Measurements from ENCODE around the gene SVIL.
"Not testable (repeated sequence)": the region's sequence is repeated elsewhere in the genome, so short reads cannot be mapped to it uniquely, and the experiment has no call there.

SVIL gene

GRCh38 chr10:29470355-29470705 is 164.4 kb downstream of the SVIL start:
- no peak overlapping the region for H3K9ac ChIP-seq (ENCODE audit: low read length)
- H3F3A ChIP-seq (ENCODE audit: insufficient read depth, low read length) = no peaks in the 10 kb centered on the region
- H3K4me2 ChIP-seq (ENCODE audit: low read depth, low read length) = no peak overlapping the region
- no peaks in the 10 kb centered on the region for H3K36me3 ChIP-seq (replicated peaks; ENCODE audit: insufficient read depth, low read length)
- H2AFZ ChIP-seq (ENCODE audit: low read length) = no peak overlapping the region
- TF ChIP-seq CTCF (IDR thresholded peaks at IDR 0.05; ENCODE audit: low read length) (0 out of 2 replicates have a peak, but pooled peaks have one; percentile 10), EZH2phosphoT487 (IDR thresholded peaks at IDR 0.05; ENCODE audit: low read length) (no peak)
- H3K9me3 ChIP-seq (replicated peaks; ENCODE audit: insufficient read depth, low read length) = no peaks in the 10 kb centered on the region
- DNase-seq = no peak
- H3K4me3 ChIP-seq (ENCODE audit: low read length) = no peak overlapping the region
- H3K79me2 ChIP-seq (ENCODE audit: low read length) = no peaks in the 10 kb centered on the region
- no peak overlapping the region for H3K27ac ChIP-seq (ENCODE audit: low read length)
- no peaks in the 10 kb centered on the region for H3K9me2 ChIP-seq (replicated peaks; ENCODE audit: insufficient read depth, low read length)
- no peaks in the 10 kb centered on the region for H3K4me1 ChIP-seq (ENCODE audit: low read length)
- H4K20me1 ChIP-seq (ENCODE audit: insufficient read depth, low read length) = no peaks in the 10 kb centered on the region
- no peaks in the 10 kb centered on the region for H3K27me3 ChIP-seq (replicated peaks; ENCODE audit: insufficient read depth, low read length)

- no peaks in the 10 kb centered on the region for H4K20me1 ChIP-seq (ENCODE audit: insufficient read depth, low read length)
- no peaks in the 10 kb centered on the region for H3K9me3 ChIP-seq (replicated peaks; ENCODE audit: insufficient read depth, low read length)
- H3K27ac ChIP-seq (ENCODE audit: low read length) = no peak overlapping the region
- no peak for DNase-seq
- no peaks in the 10 kb centered on the region for H3K36me3 ChIP-seq (replicated peaks; ENCODE audit: insufficient read depth, low read length)
- H3K4me3 ChIP-seq (ENCODE audit: low read length) = no peak overlapping the region
- no peaks in the 10 kb centered on the region for H3K27me3 ChIP-seq (replicated peaks; ENCODE audit: insufficient read depth, low read length)
- H3K9me2 ChIP-seq (replicated peaks; ENCODE audit: insufficient read depth, low read length) = no peaks in the 10 kb centered on the region
- no peak for TF ChIP-seq EZH2 (optimal IDR thresholded peaks at IDR 0.05; ENCODE audit: low read depth, low read length)
- no peak for TF ChIP-seq EZH2phosphoT487 (IDR thresholded peaks at IDR 0.05; ENCODE audit: low read length)
- no peak for TF ChIP-seq CTCF (IDR thresholded peaks at IDR 0.05; ENCODE audit: low read length)
- no peaks in the 10 kb centered on the region for H3K79me2 ChIP-seq (ENCODE audit: low read length)
- H3F3A ChIP-seq (ENCODE audit: insufficient read depth, low read length) = no peaks in the 10 kb centered on the region
- no peaks in the 10 kb centered on the region for H3K4me1 ChIP-seq (ENCODE audit: low read length)
- no peak overlapping the region for H3K9ac ChIP-seq (ENCODE audit: low read length)
- H3K4me2 ChIP-seq (ENCODE audit: low read depth, low read length) = no peak overlapping the region
- no peak overlapping the region for H2AFZ ChIP-seq (ENCODE audit: low read length)
Measured at GRCh38 chr10:29469481-29470354, 165.1 kb downstream of the SVIL start.

- no peak overlapping the region for H3K27ac ChIP-seq (ENCODE audit: low read length)
- H3K36me3 ChIP-seq (replicated peaks; ENCODE audit: insufficient read depth, low read length) = no peaks in the 10 kb centered on the region
- no peak overlapping the region for H3K9ac ChIP-seq (ENCODE audit: low read length)
- DNase-seq = no peak
- no peak overlapping the region for H3K4me3 ChIP-seq (ENCODE audit: low read length)
- H3K9me3 ChIP-seq (replicated peaks; ENCODE audit: insufficient read depth, low read length) = no peaks in the 10 kb centered on the region
- no peak overlapping the region for H2AFZ ChIP-seq (ENCODE audit: low read length)
- H3K9me2 ChIP-seq (replicated peaks; ENCODE audit: insufficient read depth, low read length) = no peaks in the 10 kb centered on the region
- TF ChIP-seq CTCF (IDR thresholded peaks at IDR 0.05; ENCODE audit: low read length) (no peak), EZH2 (optimal IDR thresholded peaks at IDR 0.05; ENCODE audit: low read depth, low read length) (no peak)
- no peak overlapping the region for H3K4me2 ChIP-seq (ENCODE audit: low read depth, low read length)
- H3K4me1 ChIP-seq (ENCODE audit: low read length) = no peaks in the 10 kb centered on the region
- H3K79me2 ChIP-seq (ENCODE audit: low read length) = no peaks in the 10 kb centered on the region
- H3K27me3 ChIP-seq (replicated peaks; ENCODE audit: insufficient read depth, low read length) = no peaks in the 10 kb centered on the region
- no peaks in the 10 kb centered on the region for H4K20me1 ChIP-seq (ENCODE audit: insufficient read depth, low read length)
- no peaks in the 10 kb centered on the region for H3F3A ChIP-seq (ENCODE audit: insufficient read depth, low read length)
Measured at GRCh38 chr10:29465384-29465783, 169.4 kb downstream of the SVIL start.

GRCh38 chr10:29464671-29465171 is 170.1 kb downstream of the SVIL start:
- H3K4me2 ChIP-seq (ENCODE audit: low read depth, low read length); H3K27me3 ChIP-seq (replicated peaks; ENCODE audit: insufficient read depth, low read length); H3K9me2 ChIP-seq (replicated peaks; ENCODE audit: insufficient read depth, low read length); H3K36me3 ChIP-seq (replicated peaks; ENCODE audit: insufficient read depth, low read length); H2AFZ ChIP-seq (ENCODE audit: low read length); H4K20me1 ChIP-seq (ENCODE audit: insufficient read depth, low read length); H3K4me1 ChIP-seq (ENCODE audit: low read length); H3K27ac ChIP-seq (ENCODE audit: low read length); H3K9me3 ChIP-seq (replicated peaks; ENCODE audit: insufficient read depth, low read length); H3K4me3 ChIP-seq (ENCODE audit: low read length); H3F3A ChIP-seq (ENCODE audit: insufficient read depth, low read length); H3K9ac ChIP-seq (ENCODE audit: low read length); H3K79me2 ChIP-seq (ENCODE audit: low read length); DNase-seq: not testable (repeated sequence)

All from MM.1S (cell line).